HFFc6 (cell line): ENCODE data around the gene ANHX. TPM values are rescaled to one million over a fixed set of nuclear protein-coding genes. Genes with fewer than 3 reads are reported as not detected.

Source experiments
- DNase-seq: peaks from one replicate; pipeline ENCODE4 v3.0.0-alpha.2; 2018
- H3K27ac Mint-ChIP-seq: 2 replicates; pipeline ENCODE4 v1.8.0; 2020; ENCODE audit warnings: mild to moderate bottlenecking, mixed read lengths
- H3K27me3 Mint-ChIP-seq: 2 replicates; pipeline ENCODE4 v1.8.0; 2021; ENCODE audit warnings: mild to moderate bottlenecking, moderate library complexity, mixed read lengths; ENCODE audit not compliant: insufficient read depth
- H3K36me3 Mint-ChIP-seq: 2 replicates; pipeline ENCODE4 v1.8.0; 2021; ENCODE audit warnings: low read depth, mixed read lengths
- H3K4me1 Mint-ChIP-seq: 2 replicates; pipeline ENCODE4 v1.8.0; 2020; ENCODE audit warnings: low read depth, mixed read lengths
- H3K4me3 Mint-ChIP-seq: 2 replicates; pipeline ENCODE4 v1.8.0; 2020; ENCODE audit warnings: mild to moderate bottlenecking, moderate library complexity, mixed read lengths
- H3K9me3 Mint-ChIP-seq: 2 replicates; pipeline ENCODE4 v1.8.0; 2020; ENCODE audit warnings: mild to moderate bottlenecking, mixed read lengths
- CTCF ChIP-seq: fragments of 200-600 bp; sonication (generic); IDR thresholded peaks from 2 replicates; pipeline ENCODE4 v1.5.0; 2021; ENCODE audit warnings: antibody characterized with exemption, mild to moderate bottlenecking
- total RNA-seq, 6 experiments: library from RNA; stranded (reverse); fragmentation: NEBNext Ultra II Directional; extraction: Animal tissue kit (Norgen Biotek cat#: 25700); gene quantifications; 2 replicates in 1 of 6; 3 replicates in 5 of 6; pipeline ENCODE4 v1.2.3, GENCODE V29; 2021

The ANHX gene
- total RNA-seq, 6 experiments from 2014 or later, result not detected

- H3K4me1 Mint-ChIP-seq, result no peaks in the 10 kb centered on the region
- no peaks in the 10 kb centered on the region; the same call in 1 of the 2 replicates for H3K27me3 Mint-ChIP-seq
- no peak for DNase-seq
- TF ChIP-seq CTCF, result no peak
- H3K4me3 Mint-ChIP-seq, result no peak overlapping the region
- H3K9me3 Mint-ChIP-seq, result peaks cover 74% of the 10 kb centered on the region
- H3K36me3 Mint-ChIP-seq, result peaks cover 16% of the 10 kb centered on the region
- no peak overlapping the region for H3K27ac Mint-ChIP-seq
Measured at GRCh38 chr12:133231001-133231400, 4.7 kb downstream of the ANHX start.

- H3K27me3 Mint-ChIP-seq, result no peaks in the 10 kb centered on the region
- no peak overlapping the region for H3K4me3 Mint-ChIP-seq
- peaks cover 24% of the 10 kb centered on the region for H3K36me3 Mint-ChIP-seq
- no peak overlapping the region for H3K27ac Mint-ChIP-seq
- peaks cover 83% of the 10 kb centered on the region for H3K9me3 Mint-ChIP-seq
- no peak for DNase-seq
- no peaks in the 10 kb centered on the region for H3K4me1 Mint-ChIP-seq
- TF ChIP-seq CTCF, result no peak
Measured at GRCh38 chr12:133227281-133227852, 8.3 kb downstream of the ANHX start.

GRCh38 chr12:133226690-133227089, 9.0 kb downstream of the ANHX start:
- no peak for DNase-seq
- Mint-ChIP-seq H3K27me3 (no peaks in the 10 kb centered on the region), H3K36me3 (peaks cover 26% of the 10 kb centered on the region), H3K9me3 (peaks cover 85% of the 10 kb centered on the region), H3K4me3 (no peak overlapping the region), H3K27ac (no peak overlapping the region), H3K4me1 (no peaks in the 10 kb centered on the region)
- no peak for TF ChIP-seq CTCF

- no peaks in the 10 kb centered on the region for H3K4me1 Mint-ChIP-seq
- no peak overlapping the region for H3K27ac Mint-ChIP-seq
- peaks cover 81% of the 10 kb centered on the region for H3K9me3 Mint-ChIP-seq
- no peak for TF ChIP-seq CTCF
- no peaks in the 10 kb centered on the region for H3K27me3 Mint-ChIP-seq
- DNase-seq, result no peak
- no peak overlapping the region for H3K4me3 Mint-ChIP-seq
- peaks cover 26% of the 10 kb centered on the region for H3K36me3 Mint-ChIP-seq
Measured at GRCh38 chr12:133225527-133225926, 10.2 kb downstream of the ANHX start.

- no peak for TF ChIP-seq CTCF
- no peak for DNase-seq
- Mint-ChIP-seq H3K36me3 (peaks cover 28% of the 10 kb centered on the region), H3K4me3 (no peak overlapping the region), H3K4me1 (no peaks in the 10 kb centered on the region), H3K27me3 (no peaks in the 10 kb centered on the region), H3K27ac (no peak overlapping the region), H3K9me3 (peaks cover 84% of the 10 kb centered on the region)
Measured at GRCh38 chr12:133222211-133222610, 13.5 kb downstream of the ANHX start.

- Mint-ChIP-seq H3K27ac (no peak overlapping the region), H3K9me3 (peaks cover 84% of the 10 kb centered on the region), H3K4me1 (no peaks in the 10 kb centered on the region), H3K4me3 (no peak overlapping the region), H3K27me3 (peaks cover 2% of the 10 kb centered on the region; the same call in 1 of the 2 replicates), H3K36me3 (peaks cover 28% of the 10 kb centered on the region)
- no peak for TF ChIP-seq CTCF
- no peak for DNase-seq
Measured at GRCh38 chr12:133221241-133221640, 14.4 kb downstream of the ANHX start.
